ENCODE results near the gene FNIP2. TPM values are rescaled to one million over a fixed set of nuclear protein-coding genes. Genes with fewer than 3 reads are reported as not detected.

Gene FNIP2
- total RNA-seq, 2 experiments from 2014 or later = 16.0 to 16.4 TPM

DNA sequence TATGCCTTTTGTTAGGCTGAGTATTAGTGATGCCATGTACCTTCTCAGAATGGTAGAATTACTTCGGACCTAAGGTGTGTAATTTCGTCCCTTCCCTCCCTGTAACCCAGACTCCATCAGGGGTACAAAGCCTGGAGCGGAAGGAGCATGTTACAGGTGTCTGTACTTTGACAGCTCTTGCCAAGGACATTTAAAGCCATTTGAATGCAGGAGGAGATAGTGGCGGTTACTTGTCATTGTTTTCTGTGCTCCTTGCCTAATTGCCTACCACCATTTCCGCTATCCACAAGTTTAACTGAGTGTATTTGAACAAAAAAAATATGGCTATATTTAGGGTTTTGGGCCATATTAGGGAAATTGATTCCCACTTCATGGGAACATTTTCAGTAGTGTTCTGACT lies 1.8 kb downstream of the FNIP2 start:
- Mint-ChIP-seq H3K36me3 (ENCODE audit: low read depth) (peaks cover 12% of the 10 kb centered on the region), H3K4me1 (peaks cover 51% of the 10 kb centered on the region), H3K27me3 (peaks cover 4% of the 10 kb centered on the region), H3K4me3 (peak overlapping the region; percentile 99), H3K9me3 (no peaks in the 10 kb centered on the region), H3K27ac (no peak overlapping the region)
- DNase-seq = no peak
- POLR2A ChIA-PET = no interaction called here
- CTCF ChIA-PET = no interaction called here

GRCh38 chr4:158771776-158772175 lies 3.0 kb downstream of the FNIP2 start:
- ChIA-PET POLR2A (no interaction called here), CTCF (interaction anchor here (0.5 kb wide), 1 partner anchor 34 kb away, joined by 3 read pairs; no protein-coding TSS in a partner anchor)
- Mint-ChIP-seq H3K27ac (no peak overlapping the region), H3K4me1 (peaks cover 52% of the 10 kb centered on the region), H3K36me3 (ENCODE audit: low read depth) (peaks cover 12% of the 10 kb centered on the region), H3K27me3 (no peaks in the 10 kb centered on the region), H3K9me3 (no peaks in the 10 kb centered on the region), H3K4me3 (no peak overlapping the region)
- DNase-seq = no peak

GRCh38 chr4:158775091-158775651 lies 6.3 kb downstream of the FNIP2 start:
- peaks cover 7% of the 10 kb centered on the region for H3K36me3 Mint-ChIP-seq (ENCODE audit: low read depth)
- POLR2A ChIA-PET = no interaction called here
- no peaks in the 10 kb centered on the region for H3K27me3 Mint-ChIP-seq
- CTCF ChIA-PET = interaction anchor here (0.8 to 1.5 kb wide), 4 partner anchors 9 to 13 kb away, joined by 3 to 7 read pairs (median 4); no protein-coding TSS in a partner anchor
- no peak overlapping the region for H3K27ac Mint-ChIP-seq
- no peak overlapping the region for H3K4me3 Mint-ChIP-seq
- H3K4me1 Mint-ChIP-seq = peaks cover 57% of the 10 kb centered on the region
- no peaks in the 10 kb centered on the region for H3K9me3 Mint-ChIP-seq
- DNase-seq = no peak

- CTCF ChIA-PET = no interaction called here
- H3K36me3 Mint-ChIP-seq (ENCODE audit: low read depth) = peaks cover 7% of the 10 kb centered on the region
- no peaks in the 10 kb centered on the region for H3K9me3 Mint-ChIP-seq
- no peak overlapping the region for H3K27ac Mint-ChIP-seq
- H3K4me3 Mint-ChIP-seq = no peak overlapping the region
- H3K4me1 Mint-ChIP-seq = peaks cover 48% of the 10 kb centered on the region
- DNase-seq = no peak
- POLR2A ChIA-PET = no interaction called here
- H3K27me3 Mint-ChIP-seq = no peaks in the 10 kb centered on the region
Observed at GRCh38 chr4:158776106-158776505, 7.3 kb downstream of the FNIP2 start.

DNA sequence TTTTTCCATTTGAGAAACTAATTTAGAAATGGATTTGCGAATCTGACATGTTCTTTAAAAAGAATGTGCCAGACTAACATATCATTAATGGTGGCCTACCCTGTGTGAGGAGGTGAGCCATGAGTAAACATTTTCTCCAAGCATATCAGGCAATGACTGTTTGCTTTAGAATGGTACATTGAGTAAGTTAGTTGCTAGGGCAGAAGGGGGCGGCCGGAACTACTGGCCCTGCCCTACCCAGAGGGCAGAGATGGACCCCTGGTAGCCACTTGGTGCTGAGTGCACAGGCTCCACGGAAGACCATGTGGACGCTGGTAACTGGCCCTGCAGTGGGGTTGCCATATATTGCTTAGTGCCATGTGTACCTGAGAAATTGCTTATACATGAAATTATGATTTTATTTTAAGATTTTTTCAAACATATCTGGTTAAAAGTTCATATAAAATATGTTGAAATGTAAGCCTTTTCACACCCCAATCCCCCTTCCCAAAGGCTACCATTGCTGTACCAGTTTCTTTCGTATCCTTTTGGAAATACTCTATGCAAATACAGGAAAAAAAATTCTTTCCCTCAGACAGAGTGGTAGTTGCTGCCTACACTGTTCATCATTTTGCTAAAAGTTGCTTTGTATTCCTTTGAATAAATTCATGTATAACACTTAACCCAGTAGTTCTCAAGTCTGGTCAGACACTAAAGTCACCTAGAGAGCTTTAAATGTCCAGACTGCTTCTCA lies 8.8 kb downstream of the FNIP2 start:
- DNase-seq = no peak
- ChIA-PET POLR2A (no interaction called here), CTCF (interaction anchor here (1.9 kb wide), 1 partner anchor 21 kb away, joined by 4 read pairs; no protein-coding TSS in a partner anchor)
- H3K4me1 Mint-ChIP-seq = peaks cover 38% of the 10 kb centered on the region
- H3K36me3 Mint-ChIP-seq (ENCODE audit: low read depth) = peaks cover 4% of the 10 kb centered on the region
- H3K27ac Mint-ChIP-seq = peak overlapping the region; percentile 61
- H3K27me3 Mint-ChIP-seq = no peaks in the 10 kb centered on the region
- H3K4me3 Mint-ChIP-seq = peak overlapping the region; percentile 47
- H3K9me3 Mint-ChIP-seq = no peaks in the 10 kb centered on the region

DNA sequence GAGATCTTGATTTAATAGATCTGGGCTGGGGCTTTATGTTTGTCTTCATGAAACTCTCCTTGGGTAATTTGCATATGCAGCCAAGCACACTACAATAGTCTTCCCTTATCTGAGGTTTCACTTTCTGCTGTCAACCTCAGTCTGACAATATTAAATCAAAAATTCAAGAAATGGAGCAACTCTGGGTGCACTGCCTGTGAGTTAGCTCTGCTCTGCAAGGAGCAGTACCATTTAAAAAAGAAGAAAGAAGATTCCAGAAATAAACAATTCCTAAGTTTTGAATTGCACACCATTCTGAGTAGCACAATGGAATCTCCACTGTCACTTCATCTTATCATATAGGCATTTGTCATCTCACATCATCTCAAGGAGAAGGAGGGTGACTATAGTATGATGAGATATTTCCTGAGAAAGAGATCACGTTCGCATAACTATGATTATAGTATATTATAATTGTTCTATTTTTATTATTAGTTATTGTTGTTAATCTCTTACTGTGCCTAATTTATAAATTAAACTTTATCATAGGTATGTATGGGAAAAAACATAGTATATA lies 9.4 kb downstream of the FNIP2 start:
- Mint-ChIP-seq H3K4me1 (peaks cover 39% of the 10 kb centered on the region), H3K27ac (peak overlapping the region; percentile 61), H3K4me3 (peak overlapping the region; percentile 47), H3K27me3 (no peaks in the 10 kb centered on the region), H3K9me3 (no peaks in the 10 kb centered on the region), H3K36me3 (ENCODE audit: low read depth) (peaks cover 2% of the 10 kb centered on the region)
- DNase-seq = peak; percentile 24
- ChIA-PET POLR2A (no interaction called here), CTCF (interaction anchor here (1.9 kb wide), 1 partner anchor 21 kb away, joined by 4 read pairs; no protein-coding TSS in a partner anchor)

DNA sequence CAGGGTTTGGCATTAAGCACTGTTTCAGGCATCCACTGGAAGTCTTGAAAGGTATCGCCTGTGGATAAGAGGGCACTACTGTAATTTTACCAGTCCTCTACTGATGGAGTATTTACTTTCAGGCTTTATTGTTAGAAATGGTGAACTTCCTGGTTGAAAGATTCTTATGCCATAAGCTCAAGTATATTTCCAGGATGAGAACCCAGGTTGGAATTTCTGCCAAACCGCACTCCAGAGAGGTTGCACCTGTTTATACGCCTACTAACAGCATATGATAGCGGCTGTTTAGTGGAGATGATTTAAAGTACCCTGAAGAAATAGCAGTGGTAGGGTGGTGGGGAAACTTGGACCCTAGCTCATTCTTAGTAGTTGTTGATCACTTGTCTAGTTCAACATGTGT lies 9.9 kb downstream of the FNIP2 start:
- Mint-ChIP-seq H3K27me3 (no peaks in the 10 kb centered on the region), H3K9me3 (no peaks in the 10 kb centered on the region), H3K36me3 (ENCODE audit: low read depth) (peaks cover 3% of the 10 kb centered on the region), H3K4me3 (no peak overlapping the region), H3K4me1 (peaks cover 43% of the 10 kb centered on the region), H3K27ac (no peak overlapping the region)
- ChIA-PET CTCF (interaction anchor here (1.9 kb wide), 1 partner anchor 20 kb away, joined by 4 read pairs; no protein-coding TSS in a partner anchor), POLR2A (no interaction called here)
- DNase-seq = no peak

GRCh38 chr4:158781963-158782362 lies 13.1 kb downstream of the FNIP2 start:
- POLR2A ChIA-PET = no interaction called here
- Mint-ChIP-seq H3K27ac (no peak overlapping the region), H3K36me3 (ENCODE audit: low read depth) (peaks cover 1% of the 10 kb centered on the region), H3K4me3 (no peak overlapping the region), H3K27me3 (no peaks in the 10 kb centered on the region), H3K4me1 (peaks cover 34% of the 10 kb centered on the region), H3K9me3 (no peaks in the 10 kb centered on the region)
- CTCF ChIA-PET = interaction anchor here (0.5 to 1.7 kb wide), 3 partner anchors 13 to 56 kb away, joined by 3 to 8 read pairs (median 3); partner anchors contain the start of gene FNIP2
- no peak for DNase-seq

GRCh38 chr4:158782551-158783360 lies 13.9 kb downstream of the FNIP2 start:
- Mint-ChIP-seq H3K36me3 (ENCODE audit: low read depth) (peaks cover 1% of the 10 kb centered on the region), H3K4me1 (peaks cover 29% of the 10 kb centered on the region), H3K27ac (no peak overlapping the region), H3K9me3 (no peaks in the 10 kb centered on the region), H3K4me3 (no peak overlapping the region), H3K27me3 (no peaks in the 10 kb centered on the region)
- ChIA-PET CTCF (interaction anchor here (1.7 to 2.3 kb wide), 2 partner anchors 8 to 14 kb away, joined by 7 to 8 read pairs; partner anchors contain the start of gene FNIP2), POLR2A (no interaction called here)
- DNase-seq = no peak

- Mint-ChIP-seq H3K27ac (no peak overlapping the region), H3K27me3 (no peaks in the 10 kb centered on the region), H3K4me3 (no peak overlapping the region), H3K9me3 (no peaks in the 10 kb centered on the region), H3K4me1 (peaks cover 20% of the 10 kb centered on the region), H3K36me3 (ENCODE audit: low read depth) (peaks cover 1% of the 10 kb centered on the region)
- DNase-seq = no peak
- ChIA-PET CTCF (interaction anchor here (1.0 to 2.3 kb wide), 3 partner anchors 9 to 20 kb away, joined by 3 to 7 read pairs (median 4); no protein-coding TSS in a partner anchor), POLR2A (no interaction called here)
Observed at GRCh38 chr4:158783785-158784184, 15.0 kb downstream of the FNIP2 start.

GRCh38 chr4:158785718-158786117 lies 16.9 kb downstream of the FNIP2 start:
- DNase-seq = no peak
- H3K4me3 Mint-ChIP-seq = no peak overlapping the region
- ChIA-PET POLR2A (no interaction called here), CTCF (no interaction called here)
- H3K9me3 Mint-ChIP-seq = no peaks in the 10 kb centered on the region
- H3K4me1 Mint-ChIP-seq = peaks cover 14% of the 10 kb centered on the region
- no peak overlapping the region for H3K27ac Mint-ChIP-seq
- peaks cover 1% of the 10 kb centered on the region for H3K36me3 Mint-ChIP-seq (ENCODE audit: low read depth)
- H3K27me3 Mint-ChIP-seq = no peaks in the 10 kb centered on the region

DNA sequence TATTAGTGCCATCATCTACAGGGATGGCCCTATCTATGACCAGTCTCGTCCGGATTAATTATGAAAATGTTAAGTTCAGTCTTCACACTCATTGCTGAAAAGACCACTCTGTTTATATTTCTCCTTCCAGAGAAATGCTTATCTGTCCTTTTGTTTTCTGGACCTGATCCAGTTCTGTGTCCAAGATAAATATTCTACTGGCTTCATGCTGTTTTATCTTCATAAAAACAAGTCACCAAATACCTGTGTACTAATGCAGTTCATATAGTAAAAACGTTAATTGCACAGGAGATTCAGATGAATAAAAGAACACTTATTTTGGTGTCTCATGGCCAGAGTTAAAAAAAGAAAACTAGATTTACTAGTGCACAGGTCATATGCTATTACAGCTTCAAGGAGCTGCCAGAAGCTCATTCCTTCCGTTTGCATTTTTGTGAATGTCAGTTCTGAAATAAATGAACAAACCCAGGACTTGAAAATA lies 17.3 kb downstream of the FNIP2 start:
- Mint-ChIP-seq H3K27me3 (no peaks in the 10 kb centered on the region), H3K9me3 (no peaks in the 10 kb centered on the region), H3K27ac (no peak overlapping the region), H3K4me1 (peaks cover 16% of the 10 kb centered on the region), H3K36me3 (ENCODE audit: low read depth) (peaks cover 1% of the 10 kb centered on the region), H3K4me3 (no peak overlapping the region)
- POLR2A ChIA-PET = no interaction called here
- CTCF ChIA-PET = interaction anchor here (0.6 to 0.9 kb wide), 2 partner anchors 11 to 28 kb away, joined by 3 read pairs; no protein-coding TSS in a partner anchor
- no peak for DNase-seq

All from activated CD4-positive, alpha-beta T cell treated with anti-CD3 and anti-CD28 coated beads, Interleukin-2, amount 10 ng/mL, durations not matched to agents 7 days and 5 days (primary cell).